A673 (cell line): Measurements from ENCODE around the gene NCOA6.

Experiments
- CTCF ChIP-seq: fragments of 300-800, 200-600 bp; sonication (generic); conservative IDR thresholded peaks from 2 replicates; pipeline ENCODE4 v1.5.1; 2017; ENCODE audit warnings: low read depth, mild to moderate bottlenecking, antibody characterized with exemption, low read length, moderate library complexity, mixed read lengths
- EZH2 ChIP-seq: fragments of 200-600 bp; sonication (generic); IDR thresholded peaks from 2 replicates; pipeline ENCODE4 v1.6.1; 2017; ENCODE audit warnings: borderline replicate concordance, low read depth, mild to moderate bottlenecking, mixed read lengths, antibody characterized with exemption, low read length; ENCODE audit not compliant: poor library complexity, severe bottlenecking

- TF ChIP-seq CTCF = peak; percentile 80
- TF ChIP-seq EZH2 = no peak
Measured at GRCh38 chr20:34708621-34709043, 116.8 kb downstream of the NCOA6 start.
